OCI-LY7 (cell line): Measurements from ENCODE around the gene ANKRD40.

Experiments used
- EZH2phosphoT487 ChIP-seq: fragments of 200-600 bp; sonication (generic); IDR thresholded peaks from 2 replicates; pipeline ENCODE4 v1.6.1; 2018; ENCODE audit warnings: low read depth, borderline replicate concordance, mild to moderate bottlenecking, mixed run types, antibody characterized with exemption, low read length, moderate library complexity, mixed read lengths
- TF ChIP-seq, protein P1 (sequence below): fragments of 200-600 bp; sonication (generic); conservative IDR thresholded peaks from 2 replicates; pipeline ENCODE4 v1.5.1; 2014; ENCODE audit warnings: mild to moderate bottlenecking, antibody characterized with exemption, low read length, moderate library complexity, mixed read lengths

DNA sequence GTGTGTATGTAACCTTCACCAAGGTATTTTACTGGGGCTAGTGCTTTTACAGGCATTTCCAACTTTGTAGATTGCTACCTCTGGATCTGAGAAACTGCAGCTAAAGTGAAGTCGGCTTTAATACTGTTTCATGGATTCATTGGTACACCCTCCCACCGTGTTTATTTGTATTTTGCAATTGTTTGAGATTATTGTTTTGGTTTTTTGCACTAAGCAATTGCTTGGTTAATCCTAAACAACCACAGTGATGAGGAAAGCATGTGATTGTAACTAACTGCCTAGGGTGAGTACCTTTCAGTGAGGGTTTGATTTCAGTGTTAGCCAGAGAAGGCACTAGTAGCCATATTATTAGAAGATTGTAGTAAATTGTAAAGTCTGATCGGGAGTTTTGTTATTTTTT lies 15.0 kb upstream of the ANKRD40 start:
- TF ChIP-seq, protein P1, sequence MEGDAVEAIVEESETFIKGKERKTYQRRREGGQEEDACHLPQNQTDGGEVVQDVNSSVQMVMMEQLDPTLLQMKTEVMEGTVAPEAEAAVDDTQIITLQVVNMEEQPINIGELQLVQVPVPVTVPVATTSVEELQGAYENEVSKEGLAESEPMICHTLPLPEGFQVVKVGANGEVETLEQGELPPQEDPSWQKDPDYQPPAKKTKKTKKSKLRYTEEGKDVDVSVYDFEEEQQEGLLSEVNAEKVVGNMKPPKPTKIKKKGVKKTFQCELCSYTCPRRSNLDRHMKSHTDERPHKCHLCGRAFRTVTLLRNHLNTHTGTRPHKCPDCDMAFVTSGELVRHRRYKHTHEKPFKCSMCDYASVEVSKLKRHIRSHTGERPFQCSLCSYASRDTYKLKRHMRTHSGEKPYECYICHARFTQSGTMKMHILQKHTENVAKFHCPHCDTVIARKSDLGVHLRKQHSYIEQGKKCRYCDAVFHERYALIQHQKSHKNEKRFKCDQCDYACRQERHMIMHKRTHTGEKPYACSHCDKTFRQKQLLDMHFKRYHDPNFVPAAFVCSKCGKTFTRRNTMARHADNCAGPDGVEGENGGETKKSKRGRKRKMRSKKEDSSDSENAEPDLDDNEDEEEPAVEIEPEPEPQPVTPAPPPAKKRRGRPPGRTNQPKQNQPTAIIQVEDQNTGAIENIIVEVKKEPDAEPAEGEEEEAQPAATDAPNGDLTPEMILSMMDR, result no peak
- TF ChIP-seq EZH2phosphoT487, result no peak
